ENCODE data around the gene LDLRAD2.
"Not testable (repeated sequence)": the region's sequence is repeated elsewhere in the genome, so short reads cannot be mapped to it uniquely, and the experiment has no call there.

The LDLRAD2 gene

GRCh38 chr1:21811875-21812305 lies at the start of gene LDLRAD2:
Gene LDLRAD2, plus strand, starts transcription at chr1:21812265. Its CDS starts 187 bp downstream, at chr1:21812452.
- Histone ChIP-seq H3K27me3 (ENCODE audit: control insufficient read depth, insufficient read depth, low read length) (peaks cover 6% of the 10 kb centered on the region), H3K4me3 (ENCODE audit: low read length) (no peak within 1 kb of the TSS), H3K4me1 (ENCODE audit: control insufficient read depth, insufficient read depth, low read length) (peaks cover 17% of the 10 kb centered on the region), H3K9ac (ENCODE audit: low read length) (no peak within 1 kb of the TSS), H3K36me3 (ENCODE audit: control insufficient read depth, insufficient read depth, low read length) (no peaks in the 10 kb centered on the region), H3K9me3 (ENCODE audit: control insufficient read depth, low read length) (no peaks in the 10 kb centered on the region)

GRCh38 chr1:21763236-21763635 lies 48.8 kb upstream of the LDLRAD2 start:
- Histone ChIP-seq H3K4me3 (ENCODE audit: low read length) (no peak overlapping the region), H3K4me1 (ENCODE audit: control insufficient read depth, insufficient read depth, low read length) (peaks cover 37% of the 10 kb centered on the region), H3K27me3 (ENCODE audit: control insufficient read depth, insufficient read depth, low read length) (no peaks in the 10 kb centered on the region), H3K9me3 (ENCODE audit: control insufficient read depth, low read length) (no peaks in the 10 kb centered on the region), H3K36me3 (ENCODE audit: control insufficient read depth, insufficient read depth, low read length) (no peaks in the 10 kb centered on the region), H3K9ac (ENCODE audit: low read length) (no peak overlapping the region)

GRCh38 chr1:21763694-21764419 lies 48.2 kb upstream of the LDLRAD2 start:
- no peak overlapping the region for H3K9ac ChIP-seq (ENCODE audit: low read length)
- H3K36me3 ChIP-seq (ENCODE audit: control insufficient read depth, insufficient read depth, low read length) = no peaks in the 10 kb centered on the region
- no peak overlapping the region for H3K4me3 ChIP-seq (ENCODE audit: low read length)
- H3K4me1 ChIP-seq (ENCODE audit: control insufficient read depth, insufficient read depth, low read length) = peaks cover 37% of the 10 kb centered on the region
- H3K9me3 ChIP-seq (ENCODE audit: control insufficient read depth, low read length) = no peaks in the 10 kb centered on the region
- no peaks in the 10 kb centered on the region for H3K27me3 ChIP-seq (ENCODE audit: control insufficient read depth, insufficient read depth, low read length)

- H3K9ac ChIP-seq (ENCODE audit: low read length) = no peak overlapping the region
- H3K4me3 ChIP-seq (ENCODE audit: low read length) = no peak overlapping the region
- H3K4me1 ChIP-seq (ENCODE audit: control insufficient read depth, insufficient read depth, low read length) = peaks cover 37% of the 10 kb centered on the region
- no peaks in the 10 kb centered on the region for H3K9me3 ChIP-seq (ENCODE audit: control insufficient read depth, low read length)
- H3K27me3 ChIP-seq (ENCODE audit: control insufficient read depth, insufficient read depth, low read length) = no peaks in the 10 kb centered on the region
- no peaks in the 10 kb centered on the region for H3K36me3 ChIP-seq (ENCODE audit: control insufficient read depth, insufficient read depth, low read length)
Observed at GRCh38 chr1:21764615-21765423, 47.2 kb upstream of the LDLRAD2 start.

- H3K9ac ChIP-seq (ENCODE audit: low read length) = no peak overlapping the region
- H3K4me3 ChIP-seq (ENCODE audit: low read length) = no peak overlapping the region
- H3K4me1 ChIP-seq (ENCODE audit: control insufficient read depth, insufficient read depth, low read length) = peaks cover 37% of the 10 kb centered on the region
- H3K9me3 ChIP-seq (ENCODE audit: control insufficient read depth, low read length) = no peaks in the 10 kb centered on the region
- no peaks in the 10 kb centered on the region for H3K27me3 ChIP-seq (ENCODE audit: control insufficient read depth, insufficient read depth, low read length)
- H3K36me3 ChIP-seq (ENCODE audit: control insufficient read depth, insufficient read depth, low read length) = no peaks in the 10 kb centered on the region
Observed at GRCh38 chr1:21766210-21766609, 45.9 kb upstream of the LDLRAD2 start.

- not testable (repeated sequence) for H3K36me3 ChIP-seq (ENCODE audit: control insufficient read depth, insufficient read depth, low read length)
Observed at GRCh38 chr1:21767106-21767505, 45.0 kb upstream of the LDLRAD2 start.

GRCh38 chr1:21770201-21770600 lies 41.9 kb upstream of the LDLRAD2 start:
- no peak overlapping the region for H3K4me3 ChIP-seq (ENCODE audit: low read length)
- peaks cover 8% of the 10 kb centered on the region for H3K4me1 ChIP-seq (ENCODE audit: control insufficient read depth, insufficient read depth, low read length)
- H3K36me3 ChIP-seq (ENCODE audit: control insufficient read depth, insufficient read depth, low read length) = no peaks in the 10 kb centered on the region
- H3K27me3 ChIP-seq (ENCODE audit: control insufficient read depth, insufficient read depth, low read length) = no peaks in the 10 kb centered on the region
- H3K9ac ChIP-seq (ENCODE audit: low read length) = no peak overlapping the region
- H3K9me3 ChIP-seq (ENCODE audit: control insufficient read depth, low read length) = no peaks in the 10 kb centered on the region

More at GRCh38 chr1:21767106-21767505, 45.0 kb upstream of the LDLRAD2 start:
- H3K4me1 ChIP-seq (ENCODE audit: control insufficient read depth, insufficient read depth, low read length) = peaks cover 31% of the 10 kb centered on the region
- H3K9me3 ChIP-seq (ENCODE audit: control insufficient read depth, low read length); H3K9ac ChIP-seq (ENCODE audit: low read length); H3K4me3 ChIP-seq (ENCODE audit: low read length); H3K27me3 ChIP-seq (ENCODE audit: control insufficient read depth, insufficient read depth, low read length): not testable (repeated sequence)

GRCh38 chr1:21770602-21771001 lies 41.5 kb upstream of the LDLRAD2 start:
- not testable (repeated sequence) for H3K4me1 ChIP-seq (ENCODE audit: control insufficient read depth, insufficient read depth, low read length); H3K27me3 ChIP-seq (ENCODE audit: control insufficient read depth, insufficient read depth, low read length)

GRCh38 chr1:21771672-21772071 lies 40.4 kb upstream of the LDLRAD2 start:
- not testable (repeated sequence) for H3K4me3 ChIP-seq (ENCODE audit: low read length); H3K27me3 ChIP-seq (ENCODE audit: control insufficient read depth, insufficient read depth, low read length); H3K9me3 ChIP-seq (ENCODE audit: control insufficient read depth, low read length); H3K9ac ChIP-seq (ENCODE audit: low read length); H3K36me3 ChIP-seq (ENCODE audit: control insufficient read depth, insufficient read depth, low read length)
- H3K4me1 ChIP-seq (ENCODE audit: control insufficient read depth, insufficient read depth, low read length) = peaks cover 10% of the 10 kb centered on the region

More at GRCh38 chr1:21770602-21771001, 41.5 kb upstream of the LDLRAD2 start:
- not testable (repeated sequence) for H3K9me3 ChIP-seq (ENCODE audit: control insufficient read depth, low read length); H3K4me3 ChIP-seq (ENCODE audit: low read length); H3K36me3 ChIP-seq (ENCODE audit: control insufficient read depth, insufficient read depth, low read length); H3K9ac ChIP-seq (ENCODE audit: low read length)

- no peaks in the 10 kb centered on the region for H3K27me3 ChIP-seq (ENCODE audit: control insufficient read depth, insufficient read depth, low read length)
- no peak overlapping the region for H3K4me3 ChIP-seq (ENCODE audit: low read length)
- H3K36me3 ChIP-seq (ENCODE audit: control insufficient read depth, insufficient read depth, low read length) = no peaks in the 10 kb centered on the region
- peaks cover 10% of the 10 kb centered on the region for H3K4me1 ChIP-seq (ENCODE audit: control insufficient read depth, insufficient read depth, low read length)
- H3K9ac ChIP-seq (ENCODE audit: low read length) = no peak overlapping the region
- no peaks in the 10 kb centered on the region for H3K9me3 ChIP-seq (ENCODE audit: control insufficient read depth, low read length)
Observed at GRCh38 chr1:21773585-21773984, 38.5 kb upstream of the LDLRAD2 start.

GRCh38 chr1:21774835-21775549 lies 37.1 kb upstream of the LDLRAD2 start:
- Histone ChIP-seq H3K4me3 (ENCODE audit: low read length) (no peak overlapping the region), H3K27me3 (ENCODE audit: control insufficient read depth, insufficient read depth, low read length) (no peaks in the 10 kb centered on the region), H3K9me3 (ENCODE audit: control insufficient read depth, low read length) (no peaks in the 10 kb centered on the region), H3K36me3 (ENCODE audit: control insufficient read depth, insufficient read depth, low read length) (no peaks in the 10 kb centered on the region), H3K9ac (ENCODE audit: low read length) (no peak overlapping the region), H3K4me1 (ENCODE audit: control insufficient read depth, insufficient read depth, low read length) (peaks cover 10% of the 10 kb centered on the region)

GRCh38 chr1:21775550-21775914 lies 36.5 kb upstream of the LDLRAD2 start:
- no peak overlapping the region for H3K9ac ChIP-seq (ENCODE audit: low read length)
- peaks cover 10% of the 10 kb centered on the region for H3K4me1 ChIP-seq (ENCODE audit: control insufficient read depth, insufficient read depth, low read length)
- no peaks in the 10 kb centered on the region for H3K9me3 ChIP-seq (ENCODE audit: control insufficient read depth, low read length)
- no peaks in the 10 kb centered on the region for H3K27me3 ChIP-seq (ENCODE audit: control insufficient read depth, insufficient read depth, low read length)
- H3K4me3 ChIP-seq (ENCODE audit: low read length) = no peak overlapping the region
- no peaks in the 10 kb centered on the region for H3K36me3 ChIP-seq (ENCODE audit: control insufficient read depth, insufficient read depth, low read length)
